GM12878 (cell line): ENCODE results near the gene TFCP2. TPM values are rescaled to one million over a fixed set of nuclear protein-coding genes. Genes with fewer than 3 reads are reported as not detected.

Source experiments
- ATAC-seq: fragments of 200-7000 bp; cut with Tn5 transposase; 3 replicates; pipeline ENCODE4 v1.9.1; 2020; ENCODE audit warnings: mild to moderate bottlenecking, moderate library complexity
- BruUV-seq: library from RNA; stranded (reverse); fragments of 400-500 nt; replicated peaks from 2 replicates; lab custom pipeline; 2021; lab: Mats Ljungman, UMichigan
- CTCF ChIA-PET: fragments of 300-600 bp; sonication (Branson Sonifier 250); formaldehyde crosslinking; extraction: SDS; loops from one replicate; lab custom pipeline; 2021; ENCODE audit warnings: inconsistent platforms; lab: Yijun Ruan, JAX
- POLR2A ChIA-PET: fragments of 350-600 bp; formaldehyde crosslinking; extraction: SDS; loops from one replicate; lab custom pipeline; 2021; ENCODE audit warnings: inconsistent platforms; lab: Charles Lee
- RAD21 ChIA-PET: fragments of 300-600 bp; sonication (Branson Sonifier 250); formaldehyde crosslinking; loops from one replicate; lab custom pipeline; 2023; ENCODE audit warnings: antibody characterized with exemption; ENCODE audit not compliant: unreplicated experiment; lab: Charles Lee
- SMC1A ChIA-PET: fragments of 300-600 bp; sonication (Branson Sonifier 250); formaldehyde crosslinking; loops from one replicate; lab custom pipeline; 2023; ENCODE audit not compliant: unreplicated experiment, uncharacterized antibody; lab: Charles Lee
- DNase-seq: peaks from one replicate; pipeline ENCODE4 v3.0.0-alpha.2; 2011; ENCODE audit warnings: low read depth, low spot score
- FAIRE-seq: peaks from 3 replicates; lab custom pipeline; 2011; peaks lifted over from hg19 to GRCh38; lab: Jason Lieb, UNC
- H2AFZ ChIP-seq: 2 replicates; pipeline ENCODE4 v1.6.0; 2011; ENCODE audit warnings: low read depth, low read length, control low read depth; ENCODE audit not compliant: control insufficient read depth
- H3K27ac ChIP-seq: 2 replicates; pipeline ENCODE4 v1.5.1; 2011; ENCODE audit warnings: control low read depth; ENCODE audit not compliant: control insufficient read depth, insufficient read depth
- H3K27me3 ChIP-seq, 2 experiments: replicated peaks in 1 of 2; 2 replicates each; pipeline versions ENCODE4 v1.6.0 to v1.6.1; 2011; ENCODE audit warnings: low read length in 1 of 2; ENCODE audit not compliant: control insufficient read depth in 2 of 2, insufficient read depth in 2 of 2
- H3K36me3 ChIP-seq, 2 experiments: 2 replicates each; pipeline ENCODE4 v1.5.1; 2011; ENCODE audit warnings: low read length in 1 of 2; ENCODE audit not compliant: control insufficient read depth in 2 of 2, insufficient read depth in 2 of 2
- H3K4me1 ChIP-seq: 2 replicates; pipeline ENCODE4 v1.6.1; 2011; ENCODE audit warnings: mild to moderate bottlenecking, low read length, moderate library complexity, mixed read lengths; ENCODE audit not compliant: control insufficient read depth, insufficient read depth
- H3K4me2 ChIP-seq: 2 replicates; pipeline ENCODE4 v1.6.0; 2011; ENCODE audit warnings: control low read depth; ENCODE audit not compliant: control insufficient read depth, insufficient read depth
- H3K4me3 ChIP-seq: fragments of 200-600 bp; sonication (generic); 2 replicates; pipeline ENCODE4 v1.5.1; 2016
- H3K79me2 ChIP-seq: 2 replicates; pipeline ENCODE4 v1.6.0; 2011; ENCODE audit warnings: low read length; ENCODE audit not compliant: control insufficient read depth, insufficient read depth
- H3K9ac ChIP-seq: 2 replicates; pipeline ENCODE4 v1.8.0; 2011; ENCODE audit warnings: low read length, control low read depth, mixed read lengths; ENCODE audit not compliant: control insufficient read depth, insufficient read depth
- H3K9me3 ChIP-seq: replicated peaks from 3 replicates; pipeline ENCODE4 v1.5.1; 2011; ENCODE audit warnings: mild to moderate bottlenecking, low read length; ENCODE audit not compliant: control insufficient read depth, insufficient read depth
- H4K20me1 ChIP-seq: 2 replicates; pipeline ENCODE4 v1.6.0; 2011; ENCODE audit not compliant: control insufficient read depth, insufficient read depth
- E2F4 ChIP-seq: IDR thresholded peaks from 2 replicates; pipeline ENCODE4 v1.6.1; 2012; ENCODE audit warnings: low read depth, low read length, improper control_type of control experiment
- POU2F2 ChIP-seq: IDR thresholded peaks from 3 replicates; pipeline ENCODE4 v1.6.1; 2011; ENCODE audit warnings: low read depth, mild to moderate bottlenecking, low read length, borderline replicate concordance
- RELB ChIP-seq: fragments of 450-650 bp; IDR thresholded peaks from 2 replicates; pipeline ENCODE4 v1.6.1; 2017; ENCODE audit warnings: low read depth, mild to moderate bottlenecking, moderate library complexity
- SMC3 ChIP-seq: IDR thresholded peaks from 2 replicates; pipeline ENCODE4 v1.6.1; 2011; ENCODE audit warnings: low read length, improper control_type of control experiment, borderline replicate concordance
- TCF7 ChIP-seq: IDR thresholded peaks from 2 replicates; pipeline ENCODE4 v1.6.1; 2014; ENCODE audit warnings: antibody characterized with exemption, borderline replicate concordance
- ZNF207 ChIP-seq: fragments of 450-650 bp; IDR thresholded peaks from 2 replicates; pipeline ENCODE4 v1.6.1; 2014; ENCODE audit warnings: antibody characterized with exemption, mild to moderate bottlenecking, borderline replicate concordance
- WGBS: methylation state at CpG from one replicate; pipeline ENCODE4 v1.1.6; 2016; ENCODE audit warnings: low lambda C conversion rate; ENCODE audit not compliant: insufficient replicate concordance, insufficient coverage; ENCODE audit errors: missing lambda C conversion rate; 5-methylcytosine and 5-hydroxymethylcytosine counted together
- in situ Hi-C: fragments of 300-500 bp; cut with MboI; formaldehyde crosslinking; loops from 9 replicates; pipeline ENCODE4 v1.14.3; 2018; ENCODE audit warnings: mixed read lengths
- intact Hi-C: fragments of 100-400 bp; cut with micrococcal nuclease; formaldehyde crosslinking; loops from one replicate; pipeline ENCODE4 v1.14.2; 2022; ENCODE audit not compliant: unreplicated experiment
- polyA plus RNA-seq, 11 experiments: library from polyadenylated mRNA; depleted of rRNA in 4 of 11; unstranded in 6 of 11; stranded (reverse) in 5 of 11; fragments of >200 nt; fragmentation: Nextera tagmentation in 4 of 11; fragmentation: Illumina TruSeq in 1 of 11; extraction: Ambion mirVana in 4 of 11; extraction: Trizol in 1 of 11; gene quantifications; 1 replicate in 1 of 11; 2 replicates in 10 of 11; pipeline versions ENCODE4 v1.2.1 to v1.2.3, GENCODE V29; 2011 to 2016; ENCODE audit warnings: inconsistent platforms in 2 of 11, missing spikeins in 2 of 11, low read depth in 1 of 11
- total RNA-seq, 4 experiments: library from RNA; depleted of rRNA in 3 of 4; stranded (reverse); fragments of >200 nt in 3 of 4; fragmentation: Illumina TruSeq in 1 of 4; extraction: Trizol in 1 of 4; gene quantifications; 2 replicates each; pipeline versions ENCODE4 v1.2.1 to v1.2.3, GENCODE V29; 2013 to 2021

Gene TFCP2
- total and polyA plus RNA-seq, 10 of the 15 experiments (the other 5 are each of a cell fraction or from before 2014, with no cell fraction given), result 5.8 to 29.7 (median 14.2) TPM

- TF ChIP-seq TCF7, result no peak
- no peak for TF ChIP-seq E2F4
- no peak for TF ChIP-seq SMC3
- TF ChIP-seq ZNF207, result no peak
- TF ChIP-seq POU2F2, result no peak
- TF ChIP-seq RELB, result no peak
- BruUV-seq, result no TSS peak
- ChIA-PET CTCF (interaction anchor here (0.7 kb wide), 1 partner anchor 303 kb away, joined by 3 read pairs; no protein-coding TSS in a partner anchor), POLR2A (no interaction called here), RAD21 (no interaction called here), SMC1A (no interaction called here)
- DNase-seq (no peak), FAIRE-seq (no peak), ATAC-seq (no peak)
- intact Hi-C loops, result no loop called here
- in situ Hi-C loops, result no loop called here
- no peak overlapping the region for H3K27ac ChIP-seq
- H3K9ac ChIP-seq, result no peak overlapping the region
- H3K4me2 ChIP-seq, result no peak overlapping the region
- H3K27me3 ChIP-seq, result no peaks in the 10 kb centered on the region
- peaks cover 3 to 24% of the 10 kb centered on the region in 2 experiments for H3K36me3 ChIP-seq
- H4K20me1 ChIP-seq, result no peaks in the 10 kb centered on the region
- no peak overlapping the region for H3K4me3 ChIP-seq
- WGBS, result 100% methylated on average over 5 of the region's 5 CpGs
- no peaks in the 10 kb centered on the region for H3K79me2 ChIP-seq
- H3K4me1 ChIP-seq, result no peaks in the 10 kb centered on the region
- H3K9me3 ChIP-seq, result no peaks in the 10 kb centered on the region
- H2AFZ ChIP-seq, result no peak overlapping the region
Measured at GRCh38 chr12:51065530-51065929, 107.4 kb downstream of the TFCP2 start.
